Amniotic epithelial cell (primary cell): Measurements from ENCODE around the gene TUBB4A.
A peak's percentile ranks its signal among the peaks of the same experiment; 100 is the strongest.

ENCODE experiments used
- DNase-seq: peaks from one replicate; pipeline ENCODE4 v3.0.0-alpha.2; 2010; ENCODE audit warnings: low read depth

Gene TUBB4A

GRCh38 chr19:6494438-6495036 is 7.6 kb downstream of the TUBB4A start:
- DNase-seq: no peak

GRCh38 chr19:6491802-6492592 is 10.1 kb downstream of the TUBB4A start:
- DNase-seq: no peak

- DNase-seq: no peak
Measured at GRCh38 chr19:6490134-6490533, 12.0 kb downstream of the TUBB4A start.

- no peak for DNase-seq
Measured at GRCh38 chr19:6489278-6490061, 12.6 kb downstream of the TUBB4A start.

GRCh38 chr19:6484831-6485230 is 17.3 kb downstream of the TUBB4A start:
- peak; percentile 7 for DNase-seq

- no peak for DNase-seq
Measured at GRCh38 chr19:6484230-6484629, 17.9 kb downstream of the TUBB4A start.

GRCh38 chr19:6483235-6483634 is 18.9 kb downstream of the TUBB4A start:
- no peak for DNase-seq

- no peak for DNase-seq
Measured at GRCh38 chr19:6482343-6482686, 19.8 kb downstream of the TUBB4A start.

- no peak for DNase-seq
Measured at GRCh38 chr19:6481541-6482342, 20.4 kb downstream of the TUBB4A start, which contains the start of gene DENND1C. Gene DENND1C, minus strand, starts transcription at chr19:6481787. Its CDS starts 92 bp downstream, at chr19:6481695.

GRCh38 chr19:6480848-6481415 is 21.2 kb downstream of the TUBB4A start:
- DNase-seq: no peak

GRCh38 chr19:6479836-6480398 is 22.2 kb downstream of the TUBB4A start:
- DNase-seq: no peak

- no peak for DNase-seq
Measured at GRCh38 chr19:6478815-6479214, 23.3 kb downstream of the TUBB4A start.

- DNase-seq: no peak
Measured at GRCh38 chr19:6476896-6477431, 25.1 kb downstream of the TUBB4A start.

GRCh38 chr19:6476155-6476895 is 25.8 kb downstream of the TUBB4A start:
- peak; percentile 24 for DNase-seq

GRCh38 chr19:6475321-6476108 is 26.6 kb downstream of the TUBB4A start:
- no peak for DNase-seq

GRCh38 chr19:6473647-6474046 is 28.5 kb downstream of the TUBB4A start:
- no peak for DNase-seq

GRCh38 chr19:6472713-6473112 is 29.4 kb downstream of the TUBB4A start:
- DNase-seq: no peak

GRCh38 chr19:6471076-6471475 is 31.0 kb downstream of the TUBB4A start:
- DNase-seq: no peak

GRCh38 chr19:6470173-6470572 is 31.9 kb downstream of the TUBB4A start:
- DNase-seq: no peak

- no peak for DNase-seq
Measured at GRCh38 chr19:6467384-6467783, 34.7 kb downstream of the TUBB4A start.
